GM23338 (cell line): ENCODE measurements around the gene WWOX. TPM values are rescaled to one million over a fixed set of nuclear protein-coding genes. Genes with fewer than 3 reads are reported as not detected.

ENCODE experiments used
- ATAC-seq: fragments of 200-7000 bp; cut with Tn5 transposase; 3 replicates; pipeline ENCODE4 v1.9.1; 2020
- DNase-seq: peaks from one replicate; pipeline ENCODE4 v3.0.0-alpha.2; 2015; ENCODE audit warnings: low spot score
- H2AFZ ChIP-seq: fragments of 200-600 bp; sonication (generic); 2 replicates; pipeline ENCODE4 v1.8.0; 2016; ENCODE audit warnings: antibody characterized with exemption, mild to moderate bottlenecking, moderate library complexity
- H3F3A ChIP-seq: fragments of 200-600 bp; sonication (generic); replicated peaks from 2 replicates; pipeline ENCODE4 v1.8.0; 2017; ENCODE audit warnings: antibody characterized with exemption, mixed run types, low read depth
- H3K27ac ChIP-seq: fragments of 200-600 bp; sonication (generic); 2 replicates; pipeline ENCODE4 v1.6.1; 2016; ENCODE audit warnings: low read depth
- H3K27me3 ChIP-seq: fragments of 200-600 bp; sonication (generic); 2 replicates; pipeline ENCODE4 v1.8.0; 2016; ENCODE audit warnings: mild to moderate bottlenecking, mixed run types, moderate library complexity; ENCODE audit not compliant: insufficient read depth
- H3K36me3 ChIP-seq: fragments of 200-600 bp; sonication (generic); 2 replicates; pipeline ENCODE4 v1.8.0; 2016; ENCODE audit warnings: mild to moderate bottlenecking; ENCODE audit not compliant: insufficient read depth
- H3K4me1 ChIP-seq: fragments of 200-600 bp; sonication (generic); 2 replicates; pipeline ENCODE4 v1.8.0; 2016; ENCODE audit warnings: mild to moderate bottlenecking, moderate library complexity; ENCODE audit not compliant: insufficient read depth
- H3K4me2 ChIP-seq: fragments of 200-600 bp; sonication (generic); 2 replicates; pipeline ENCODE4 v1.7.1; 2017; ENCODE audit warnings: mixed run types
- H3K4me3 ChIP-seq: fragments of 200-600 bp; sonication (generic); 2 replicates; pipeline ENCODE4 v1.6.1; 2016; ENCODE audit warnings: mixed run types
- H3K79me2 ChIP-seq: fragments of 200-600 bp; sonication (generic); replicated peaks from 2 replicates; pipeline ENCODE4 v1.8.0; 2017; ENCODE audit warnings: mild to moderate bottlenecking; ENCODE audit not compliant: insufficient read depth
- H3K9me2 ChIP-seq: fragments of 200-600 bp; sonication (generic); 2 replicates; pipeline ENCODE4 v1.8.0; 2017; ENCODE audit not compliant: insufficient read depth
- H4K20me1 ChIP-seq: fragments of 200-600 bp; sonication (generic); replicated peaks from 2 replicates; pipeline ENCODE4 v1.8.0; 2017; ENCODE audit warnings: mild to moderate bottlenecking; ENCODE audit not compliant: insufficient read depth
- H3K27ac Mint-ChIP-seq: 2 replicates; pipeline ENCODE4 v1.8.0; 2020; ENCODE audit warnings: inconsistent platforms, mild to moderate bottlenecking, moderate library complexity, mixed read lengths
- H3K27me3 Mint-ChIP-seq: 3 replicates; pipeline ENCODE4 v1.8.0; 2022; ENCODE audit warnings: low read depth, mild to moderate bottlenecking, moderate library complexity, mixed read lengths, inconsistent platforms; ENCODE audit not compliant: insufficient read depth, poor library complexity
- H3K36me3 Mint-ChIP-seq: 3 replicates; pipeline ENCODE4 v1.8.0; 2021; ENCODE audit warnings: low read depth, mild to moderate bottlenecking, inconsistent platforms, moderate library complexity, mixed read lengths
- H3K4me1 Mint-ChIP-seq: 3 replicates; pipeline ENCODE4 v1.8.0; 2020; ENCODE audit warnings: mild to moderate bottlenecking, inconsistent platforms, mixed read lengths
- H3K4me3 Mint-ChIP-seq: 3 replicates; pipeline ENCODE4 v1.8.0; 2021; ENCODE audit warnings: moderate library complexity, mild to moderate bottlenecking, inconsistent platforms, mixed read lengths
- H3K9me3 Mint-ChIP-seq: 3 replicates; pipeline ENCODE4 v1.8.0; 2020; ENCODE audit warnings: moderate library complexity, mild to moderate bottlenecking, inconsistent platforms, mixed read lengths
- CREB1 ChIP-seq: fragments of 250-450 bp; sonication (Bioruptor Pico); IDR thresholded peaks from 2 replicates; pipeline ENCODE4 v1.5.0; 2020; ENCODE audit warnings: low read depth, mild to moderate bottlenecking, moderate library complexity
- EZH2 ChIP-seq: fragments of 200-600 bp; sonication (generic); IDR thresholded peaks from one replicate; pipeline ENCODE4 v1.8.0; 2017; ENCODE audit warnings: antibody characterized with exemption, mild to moderate bottlenecking, low read depth; ENCODE audit not compliant: unreplicated experiment
- EZH2phosphoT487 ChIP-seq: fragments of 200-600 bp; sonication (generic); IDR thresholded peaks from one replicate; pipeline ENCODE4 v1.8.1; 2018; ENCODE audit warnings: antibody characterized with exemption; ENCODE audit not compliant: unreplicated experiment
- JUNB ChIP-seq: IDR thresholded peaks from one replicate; pipeline ENCODE4 v1.6.1; 2016; ENCODE audit warnings: antibody characterized with exemption; ENCODE audit not compliant: unreplicated experiment
- NANOG ChIP-seq: IDR thresholded peaks from 2 replicates; pipeline ENCODE4 v1.6.1; 2016; ENCODE audit warnings: antibody characterized with exemption, borderline replicate concordance
- POLR2AphosphoS5 ChIP-seq: IDR thresholded peaks from 2 replicates; pipeline ENCODE4 v1.6.1; 2016; ENCODE audit warnings: antibody characterized with exemption, low read depth
- STAT1 ChIP-seq: IDR thresholded peaks from one replicate; pipeline ENCODE4 v1.6.1; 2016; ENCODE audit warnings: antibody characterized with exemption; ENCODE audit not compliant: unreplicated experiment
- ZNF114 ChIP-seq: fragments of 250-450 bp; sonication (Bioruptor Pico); IDR thresholded peaks from 2 replicates; pipeline ENCODE4 v1.5.0; 2020; ENCODE audit warnings: mild to moderate bottlenecking, moderate library complexity
- ZNF331 ChIP-seq: fragments of 250-450 bp; sonication (Bioruptor Pico); IDR thresholded peaks from 2 replicates; pipeline ENCODE4 v1.5.0; 2020; ENCODE audit warnings: low read depth, mild to moderate bottlenecking, moderate library complexity
- polyA plus RNA-seq: library from polyadenylated mRNA; unstranded; fragments of >200 nt; fragmentation: Nextera tagmentation; extraction: Ambion mirVana; gene quantifications from 2 replicates; pipeline ENCODE4 v1.2.1, GENCODE V29; 2016
- total RNA-seq: library from RNA; depleted of rRNA; stranded (reverse); fragments of >200 nt; shearing (Covaris generic); gene quantifications from 2 replicates; pipeline ENCODE4 v1.2.3, GENCODE V29; 2014
- TF ChIP-seq, protein P1 (sequence below): fragments of 250-450 bp; sonication (Bioruptor Pico); IDR thresholded peaks from 2 replicates; pipeline ENCODE4 v1.5.0; 2020; ENCODE audit warnings: mild to moderate bottlenecking, moderate library complexity
- TF ChIP-seq, protein P2 (sequence below): IDR thresholded peaks from one replicate; pipeline ENCODE4 v1.6.1; 2018; ENCODE audit warnings: antibody characterized with exemption; ENCODE audit not compliant: unreplicated experiment
- TF ChIP-seq, protein P3 (sequence below), 2 experiments: fragments of 200-600 bp in 1 of 2; sonication (generic) in 1 of 2; conservative IDR thresholded peaks; 2 replicates each; pipeline versions ENCODE4 v1.5.1 to v1.6.1; 2016 to 2017; ENCODE audit warnings: antibody characterized with exemption in 2 of 2, low read depth in 2 of 2, mild to moderate bottlenecking in 2 of 2, moderate library complexity in 1 of 2
- TF ChIP-seq, protein P4 (sequence below): IDR thresholded peaks from 2 replicates; pipeline ENCODE4 v1.6.1; 2016; ENCODE audit warnings: antibody characterized with exemption

Gene WWOX
- total and polyA plus RNA-seq, 2 experiments from 2014 or later = 10.0 to 19.3 TPM

DNA sequence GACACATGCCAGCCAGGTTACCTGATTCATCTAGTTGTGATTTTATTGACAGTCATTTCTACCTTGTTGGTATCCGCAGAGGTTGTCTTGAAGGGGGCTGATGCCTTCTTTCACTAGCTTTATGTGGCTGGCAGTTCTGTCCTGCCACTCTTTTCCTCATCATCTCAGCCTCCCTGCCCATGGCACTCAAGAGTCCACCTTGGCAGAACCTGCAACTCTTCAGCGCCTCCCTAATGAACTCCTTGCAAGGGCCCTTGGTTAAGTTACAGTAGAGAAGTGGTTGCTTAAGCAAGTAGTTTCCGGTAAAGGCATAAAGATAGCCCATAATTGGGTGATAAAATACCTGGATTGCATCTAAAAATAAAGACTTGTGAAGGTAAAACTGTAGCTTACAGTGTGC, 489.9 kb downstream of the WWOX start:
- no peak overlapping the region for H3K4me2 ChIP-seq
- H4K20me1 ChIP-seq = no peaks in the 10 kb centered on the region
- no peak overlapping the region for H3K27ac ChIP-seq
- H3K27me3 ChIP-seq = no peaks in the 10 kb centered on the region
- Mint-ChIP-seq H3K4me1 (peaks cover 30% of the 10 kb centered on the region), H3K36me3 (no peaks in the 10 kb centered on the region), H3K9me3 (no peaks in the 10 kb centered on the region), H3K27me3 (peaks cover 3% of the 10 kb centered on the region), H3K4me3 (no peak overlapping the region), H3K27ac (no peak overlapping the region)
- H3K4me3 ChIP-seq = no peak overlapping the region
- ATAC-seq (no peak), DNase-seq (no peak)
- TF ChIP-seq EZH2 (no peak), POLR2AphosphoS5 (no peak), NANOG (no peak), STAT1 (no peak), JUNB (no peak), EZH2phosphoT487 (no peak), ZNF331 (no peak), CREB1 (CRISPR knock-in tag) (no peak), ZNF114 (CRISPR knock-in tag) (no peak)
- TF ChIP-seq, protein P1, sequence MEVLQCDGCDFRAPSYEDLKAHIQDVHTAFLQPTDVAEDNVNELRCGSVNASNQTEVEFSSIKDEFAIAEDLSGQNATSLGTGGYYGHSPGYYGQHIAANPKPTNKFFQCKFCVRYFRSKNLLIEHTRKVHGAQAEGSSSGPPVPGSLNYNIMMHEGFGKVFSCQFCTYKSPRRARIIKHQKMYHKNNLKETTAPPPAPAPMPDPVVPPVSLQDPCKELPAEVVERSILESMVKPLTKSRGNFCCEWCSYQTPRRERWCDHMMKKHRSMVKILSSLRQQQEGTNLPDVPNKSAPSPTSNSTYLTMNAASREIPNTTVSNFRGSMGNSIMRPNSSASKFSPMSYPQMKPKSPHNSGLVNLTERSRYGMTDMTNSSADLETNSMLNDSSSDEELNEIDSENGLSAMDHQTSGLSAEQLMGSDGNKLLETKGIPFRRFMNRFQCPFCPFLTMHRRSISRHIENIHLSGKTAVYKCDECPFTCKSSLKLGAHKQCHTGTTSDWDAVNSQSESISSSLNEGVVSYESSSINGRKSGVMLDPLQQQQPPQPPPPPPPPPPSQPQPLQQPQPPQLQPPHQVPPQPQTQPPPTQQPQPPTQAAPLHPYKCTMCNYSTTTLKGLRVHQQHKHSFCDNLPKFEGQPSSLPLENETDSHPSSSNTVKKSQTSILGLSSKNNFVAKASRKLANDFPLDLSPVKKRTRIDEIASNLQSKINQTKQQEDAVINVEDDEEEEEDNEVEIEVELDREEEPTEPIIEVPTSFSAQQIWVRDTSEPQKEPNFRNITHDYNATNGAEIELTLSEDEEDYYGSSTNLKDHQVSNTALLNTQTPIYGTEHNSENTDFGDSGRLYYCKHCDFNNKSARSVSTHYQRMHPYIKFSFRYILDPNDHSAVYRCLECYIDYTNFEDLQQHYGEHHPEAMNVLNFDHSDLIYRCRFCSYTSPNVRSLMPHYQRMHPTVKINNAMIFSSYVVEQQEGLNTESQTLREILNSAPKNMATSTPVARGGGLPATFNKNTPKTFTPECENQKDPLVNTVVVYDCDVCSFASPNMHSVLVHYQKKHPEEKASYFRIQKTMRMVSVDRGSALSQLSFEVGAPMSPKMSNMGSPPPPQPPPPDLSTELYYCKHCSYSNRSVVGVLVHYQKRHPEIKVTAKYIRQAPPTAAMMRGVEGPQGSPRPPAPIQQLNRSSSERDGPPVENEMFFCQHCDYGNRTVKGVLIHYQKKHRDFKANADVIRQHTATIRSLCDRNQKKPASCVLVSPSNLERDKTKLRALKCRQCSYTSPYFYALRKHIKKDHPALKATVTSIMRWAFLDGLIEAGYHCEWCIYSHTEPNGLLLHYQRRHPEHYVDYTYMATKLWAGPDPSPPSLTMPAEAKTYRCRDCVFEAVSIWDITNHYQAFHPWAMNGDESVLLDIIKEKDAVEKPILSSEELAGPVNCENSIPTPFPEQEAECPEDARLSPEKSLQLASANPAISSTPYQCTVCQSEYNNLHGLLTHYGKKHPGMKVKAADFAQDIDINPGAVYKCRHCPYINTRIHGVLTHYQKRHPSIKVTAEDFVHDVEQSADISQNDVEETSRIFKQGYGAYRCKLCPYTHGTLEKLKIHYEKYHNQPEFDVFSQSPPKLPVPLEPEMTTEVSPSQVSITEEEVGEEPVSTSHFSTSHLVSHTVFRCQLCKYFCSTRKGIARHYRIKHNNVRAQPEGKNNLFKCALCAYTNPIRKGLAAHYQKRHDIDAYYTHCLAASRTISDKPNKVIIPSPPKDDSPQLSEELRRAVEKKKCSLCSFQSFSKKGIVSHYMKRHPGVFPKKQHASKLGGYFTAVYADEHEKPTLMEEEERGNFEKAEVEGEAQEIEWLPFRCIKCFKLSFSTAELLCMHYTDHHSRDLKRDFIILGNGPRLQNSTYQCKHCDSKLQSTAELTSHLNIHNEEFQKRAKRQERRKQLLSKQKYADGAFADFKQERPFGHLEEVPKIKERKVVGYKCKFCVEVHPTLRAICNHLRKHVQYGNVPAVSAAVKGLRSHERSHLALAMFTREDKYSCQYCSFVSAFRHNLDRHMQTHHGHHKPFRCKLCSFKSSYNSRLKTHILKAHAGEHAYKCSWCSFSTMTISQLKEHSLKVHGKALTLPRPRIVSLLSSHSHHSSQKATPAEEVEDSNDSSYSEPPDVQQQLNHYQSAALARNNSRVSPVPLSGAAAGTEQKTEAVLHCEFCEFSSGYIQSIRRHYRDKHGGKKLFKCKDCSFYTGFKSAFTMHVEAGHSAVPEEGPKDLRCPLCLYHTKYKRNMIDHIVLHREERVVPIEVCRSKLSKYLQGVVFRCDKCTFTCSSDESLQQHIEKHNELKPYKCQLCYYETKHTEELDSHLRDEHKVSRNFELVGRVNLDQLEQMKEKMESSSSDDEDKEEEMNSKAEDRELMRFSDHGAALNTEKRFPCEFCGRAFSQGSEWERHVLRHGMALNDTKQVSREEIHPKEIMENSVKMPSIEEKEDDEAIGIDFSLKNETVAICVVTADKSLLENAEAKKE (CRISPR knock-in tag) = no peak
- TF ChIP-seq, protein P2, sequence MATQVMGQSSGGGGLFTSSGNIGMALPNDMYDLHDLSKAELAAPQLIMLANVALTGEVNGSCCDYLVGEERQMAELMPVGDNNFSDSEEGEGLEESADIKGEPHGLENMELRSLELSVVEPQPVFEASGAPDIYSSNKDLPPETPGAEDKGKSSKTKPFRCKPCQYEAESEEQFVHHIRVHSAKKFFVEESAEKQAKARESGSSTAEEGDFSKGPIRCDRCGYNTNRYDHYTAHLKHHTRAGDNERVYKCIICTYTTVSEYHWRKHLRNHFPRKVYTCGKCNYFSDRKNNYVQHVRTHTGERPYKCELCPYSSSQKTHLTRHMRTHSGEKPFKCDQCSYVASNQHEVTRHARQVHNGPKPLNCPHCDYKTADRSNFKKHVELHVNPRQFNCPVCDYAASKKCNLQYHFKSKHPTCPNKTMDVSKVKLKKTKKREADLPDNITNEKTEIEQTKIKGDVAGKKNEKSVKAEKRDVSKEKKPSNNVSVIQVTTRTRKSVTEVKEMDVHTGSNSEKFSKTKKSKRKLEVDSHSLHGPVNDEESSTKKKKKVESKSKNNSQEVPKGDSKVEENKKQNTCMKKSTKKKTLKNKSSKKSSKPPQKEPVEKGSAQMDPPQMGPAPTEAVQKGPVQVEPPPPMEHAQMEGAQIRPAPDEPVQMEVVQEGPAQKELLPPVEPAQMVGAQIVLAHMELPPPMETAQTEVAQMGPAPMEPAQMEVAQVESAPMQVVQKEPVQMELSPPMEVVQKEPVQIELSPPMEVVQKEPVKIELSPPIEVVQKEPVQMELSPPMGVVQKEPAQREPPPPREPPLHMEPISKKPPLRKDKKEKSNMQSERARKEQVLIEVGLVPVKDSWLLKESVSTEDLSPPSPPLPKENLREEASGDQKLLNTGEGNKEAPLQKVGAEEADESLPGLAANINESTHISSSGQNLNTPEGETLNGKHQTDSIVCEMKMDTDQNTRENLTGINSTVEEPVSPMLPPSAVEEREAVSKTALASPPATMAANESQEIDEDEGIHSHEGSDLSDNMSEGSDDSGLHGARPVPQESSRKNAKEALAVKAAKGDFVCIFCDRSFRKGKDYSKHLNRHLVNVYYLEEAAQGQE = no peak
- TF ChIP-seq, protein P3, sequence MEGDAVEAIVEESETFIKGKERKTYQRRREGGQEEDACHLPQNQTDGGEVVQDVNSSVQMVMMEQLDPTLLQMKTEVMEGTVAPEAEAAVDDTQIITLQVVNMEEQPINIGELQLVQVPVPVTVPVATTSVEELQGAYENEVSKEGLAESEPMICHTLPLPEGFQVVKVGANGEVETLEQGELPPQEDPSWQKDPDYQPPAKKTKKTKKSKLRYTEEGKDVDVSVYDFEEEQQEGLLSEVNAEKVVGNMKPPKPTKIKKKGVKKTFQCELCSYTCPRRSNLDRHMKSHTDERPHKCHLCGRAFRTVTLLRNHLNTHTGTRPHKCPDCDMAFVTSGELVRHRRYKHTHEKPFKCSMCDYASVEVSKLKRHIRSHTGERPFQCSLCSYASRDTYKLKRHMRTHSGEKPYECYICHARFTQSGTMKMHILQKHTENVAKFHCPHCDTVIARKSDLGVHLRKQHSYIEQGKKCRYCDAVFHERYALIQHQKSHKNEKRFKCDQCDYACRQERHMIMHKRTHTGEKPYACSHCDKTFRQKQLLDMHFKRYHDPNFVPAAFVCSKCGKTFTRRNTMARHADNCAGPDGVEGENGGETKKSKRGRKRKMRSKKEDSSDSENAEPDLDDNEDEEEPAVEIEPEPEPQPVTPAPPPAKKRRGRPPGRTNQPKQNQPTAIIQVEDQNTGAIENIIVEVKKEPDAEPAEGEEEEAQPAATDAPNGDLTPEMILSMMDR (conservative IDR thresholded peaks at IDR 0.05; ENCODE audit: low read depth in 2 of 2) = no peak
- TF ChIP-seq, protein P4, sequence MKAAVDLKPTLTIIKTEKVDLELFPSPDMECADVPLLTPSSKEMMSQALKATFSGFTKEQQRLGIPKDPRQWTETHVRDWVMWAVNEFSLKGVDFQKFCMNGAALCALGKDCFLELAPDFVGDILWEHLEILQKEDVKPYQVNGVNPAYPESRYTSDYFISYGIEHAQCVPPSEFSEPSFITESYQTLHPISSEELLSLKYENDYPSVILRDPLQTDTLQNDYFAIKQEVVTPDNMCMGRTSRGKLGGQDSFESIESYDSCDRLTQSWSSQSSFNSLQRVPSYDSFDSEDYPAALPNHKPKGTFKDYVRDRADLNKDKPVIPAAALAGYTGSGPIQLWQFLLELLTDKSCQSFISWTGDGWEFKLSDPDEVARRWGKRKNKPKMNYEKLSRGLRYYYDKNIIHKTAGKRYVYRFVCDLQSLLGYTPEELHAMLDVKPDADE = no peak
- H3K9me2 ChIP-seq = peaks cover 7% of the 10 kb centered on the region; the same call in 1 of the 2 replicates
- H2AFZ ChIP-seq = no peak overlapping the region
- no peaks in the 10 kb centered on the region for H3K36me3 ChIP-seq
- no peaks in the 10 kb centered on the region for H3K79me2 ChIP-seq
- no peaks in the 10 kb centered on the region for H3K4me1 ChIP-seq
- no peaks in the 10 kb centered on the region for H3F3A ChIP-seq
